Neural crest cell (in vitro differentiated cells): ENCODE data around the gene LMLN. TPM values are rescaled to one million over a fixed set of nuclear protein-coding genes. Genes with fewer than 3 reads are reported as not detected.
"Not testable (repeated sequence)": the region's sequence is repeated elsewhere in the genome, so short reads cannot be mapped to it uniquely, and the experiment has no call there.

Experiments
- DNase-seq: peaks from one replicate; pipeline ENCODE4 v3.0.0; 2021; ENCODE audit warnings: low read depth, mixed read lengths, low spot score
- H3K27ac Mint-ChIP-seq: one replicate; pipeline ENCODE4 v1.8.0; 2021; ENCODE audit warnings: mild to moderate bottlenecking, mixed read lengths; ENCODE audit not compliant: unreplicated experiment
- H3K27me3 Mint-ChIP-seq: 2 replicates; pipeline ENCODE4 v1.8.0; 2021; ENCODE audit warnings: low read depth, mild to moderate bottlenecking, mixed read lengths
- H3K36me3 Mint-ChIP-seq: 2 replicates; pipeline ENCODE4 v1.8.0; 2021; ENCODE audit warnings: low read depth, mild to moderate bottlenecking, mixed read lengths
- H3K4me1 Mint-ChIP-seq: 2 replicates; pipeline ENCODE4 v1.8.0; 2021; ENCODE audit warnings: mixed read lengths
- H3K4me3 Mint-ChIP-seq: one replicate; pipeline ENCODE4 v1.8.0; 2021; ENCODE audit warnings: mild to moderate bottlenecking, mixed read lengths
- H3K9me3 Mint-ChIP-seq: 2 replicates; pipeline ENCODE4 v1.8.0; 2021; ENCODE audit warnings: mixed read lengths
- total RNA-seq: library from RNA; stranded (reverse); gene quantifications from 2 replicates; pipeline ENCODE4 v1.2.1, GENCODE V29; 2021
- TF ChIP-seq, protein P1 (sequence below): fragments of 200-600 bp; sonication (generic); conservative IDR thresholded peaks from 2 replicates; pipeline ENCODE4 v1.5.0; 2021; ENCODE audit warnings: antibody characterized with exemption, mild to moderate bottlenecking

LMLN gene
- total RNA-seq, 1 donor from 2014 or later: 9.6 TPM

DNA sequence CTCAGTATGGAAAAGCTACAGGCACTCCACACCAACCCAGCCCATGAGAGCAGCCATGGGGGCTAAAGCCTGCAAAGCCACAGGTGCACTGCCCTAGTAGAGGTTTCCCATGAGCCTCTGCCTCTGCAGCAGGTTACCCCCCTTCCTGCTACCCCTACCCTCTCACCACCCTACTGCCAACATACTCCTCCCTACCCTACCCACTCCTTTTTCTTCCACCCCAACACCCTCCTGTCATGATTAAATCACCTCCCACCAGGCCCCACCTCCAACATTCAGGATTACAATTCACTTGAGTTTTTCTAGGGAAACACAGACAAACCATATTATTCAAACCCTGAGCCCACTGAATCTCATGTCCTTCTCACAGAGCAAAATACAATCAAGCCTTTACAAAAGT lies 88.4 kb downstream of the LMLN start:
- TF ChIP-seq, protein P1, sequence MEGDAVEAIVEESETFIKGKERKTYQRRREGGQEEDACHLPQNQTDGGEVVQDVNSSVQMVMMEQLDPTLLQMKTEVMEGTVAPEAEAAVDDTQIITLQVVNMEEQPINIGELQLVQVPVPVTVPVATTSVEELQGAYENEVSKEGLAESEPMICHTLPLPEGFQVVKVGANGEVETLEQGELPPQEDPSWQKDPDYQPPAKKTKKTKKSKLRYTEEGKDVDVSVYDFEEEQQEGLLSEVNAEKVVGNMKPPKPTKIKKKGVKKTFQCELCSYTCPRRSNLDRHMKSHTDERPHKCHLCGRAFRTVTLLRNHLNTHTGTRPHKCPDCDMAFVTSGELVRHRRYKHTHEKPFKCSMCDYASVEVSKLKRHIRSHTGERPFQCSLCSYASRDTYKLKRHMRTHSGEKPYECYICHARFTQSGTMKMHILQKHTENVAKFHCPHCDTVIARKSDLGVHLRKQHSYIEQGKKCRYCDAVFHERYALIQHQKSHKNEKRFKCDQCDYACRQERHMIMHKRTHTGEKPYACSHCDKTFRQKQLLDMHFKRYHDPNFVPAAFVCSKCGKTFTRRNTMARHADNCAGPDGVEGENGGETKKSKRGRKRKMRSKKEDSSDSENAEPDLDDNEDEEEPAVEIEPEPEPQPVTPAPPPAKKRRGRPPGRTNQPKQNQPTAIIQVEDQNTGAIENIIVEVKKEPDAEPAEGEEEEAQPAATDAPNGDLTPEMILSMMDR: no peak
- H3K27ac Mint-ChIP-seq: no peak overlapping the region
- H3K27me3 Mint-ChIP-seq: no peaks in the 10 kb centered on the region
- no peak overlapping the region for H3K4me3 Mint-ChIP-seq
- DNase-seq: no peak
- H3K36me3 Mint-ChIP-seq: peaks cover 8% of the 10 kb centered on the region
- H3K4me1 Mint-ChIP-seq: no peaks in the 10 kb centered on the region
- peaks cover 5% of the 10 kb centered on the region for H3K9me3 Mint-ChIP-seq

DNA sequence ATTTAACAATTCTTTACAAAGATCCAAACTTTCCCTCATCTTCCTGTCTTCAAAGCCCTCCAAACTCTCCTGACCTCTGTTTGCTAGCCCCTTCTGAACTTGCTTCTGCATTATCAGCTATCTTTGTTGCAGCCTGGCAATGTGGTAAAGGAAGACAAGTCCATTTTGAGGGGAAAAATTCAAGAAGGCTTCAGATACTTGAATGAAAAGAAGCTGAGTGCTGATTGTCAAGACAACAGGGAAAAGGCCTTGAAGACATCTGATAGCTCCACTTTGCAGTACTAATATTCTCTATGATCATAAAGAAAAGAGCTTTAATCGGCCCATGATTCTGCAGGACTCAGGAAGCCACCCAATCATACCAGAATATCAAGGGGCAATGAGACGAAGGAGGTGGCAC lies 91.8 kb downstream of the LMLN start:
- Mint-ChIP-seq H3K36me3 (peaks cover 8% of the 10 kb centered on the region), H3K4me3 (no peak overlapping the region), H3K4me1 (no peaks in the 10 kb centered on the region), H3K27ac (no peak overlapping the region), H3K9me3 (peaks cover 5% of the 10 kb centered on the region), H3K27me3 (no peaks in the 10 kb centered on the region)
- DNase-seq: no peak
- TF ChIP-seq, protein P1: no peak

DNA sequence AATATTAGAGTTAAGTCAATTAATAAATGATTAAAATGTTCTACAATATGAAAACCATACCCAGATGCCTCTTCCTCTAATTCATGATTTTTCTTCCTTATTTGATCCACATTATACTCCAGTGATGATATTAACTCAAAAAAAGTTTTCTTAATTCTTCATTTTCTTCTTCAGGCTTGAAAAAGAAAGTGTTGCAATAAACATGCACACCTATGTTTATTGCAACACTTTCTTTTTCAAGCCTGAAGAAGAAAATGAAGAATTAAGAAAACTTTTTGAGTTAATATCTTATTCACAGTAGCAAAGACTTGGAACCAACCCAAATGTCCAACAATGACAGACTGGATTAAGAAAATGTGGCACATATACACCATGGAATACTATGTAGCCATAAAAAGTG lies 93.4 kb downstream of the LMLN start:
- not testable (repeated sequence) for H3K4me1 Mint-ChIP-seq, H3K27ac Mint-ChIP-seq, H3K4me3 Mint-ChIP-seq, H3K9me3 Mint-ChIP-seq, H3K27me3 Mint-ChIP-seq, DNase-seq
- H3K36me3 Mint-ChIP-seq: peaks cover 11% of the 10 kb centered on the region

DNA sequence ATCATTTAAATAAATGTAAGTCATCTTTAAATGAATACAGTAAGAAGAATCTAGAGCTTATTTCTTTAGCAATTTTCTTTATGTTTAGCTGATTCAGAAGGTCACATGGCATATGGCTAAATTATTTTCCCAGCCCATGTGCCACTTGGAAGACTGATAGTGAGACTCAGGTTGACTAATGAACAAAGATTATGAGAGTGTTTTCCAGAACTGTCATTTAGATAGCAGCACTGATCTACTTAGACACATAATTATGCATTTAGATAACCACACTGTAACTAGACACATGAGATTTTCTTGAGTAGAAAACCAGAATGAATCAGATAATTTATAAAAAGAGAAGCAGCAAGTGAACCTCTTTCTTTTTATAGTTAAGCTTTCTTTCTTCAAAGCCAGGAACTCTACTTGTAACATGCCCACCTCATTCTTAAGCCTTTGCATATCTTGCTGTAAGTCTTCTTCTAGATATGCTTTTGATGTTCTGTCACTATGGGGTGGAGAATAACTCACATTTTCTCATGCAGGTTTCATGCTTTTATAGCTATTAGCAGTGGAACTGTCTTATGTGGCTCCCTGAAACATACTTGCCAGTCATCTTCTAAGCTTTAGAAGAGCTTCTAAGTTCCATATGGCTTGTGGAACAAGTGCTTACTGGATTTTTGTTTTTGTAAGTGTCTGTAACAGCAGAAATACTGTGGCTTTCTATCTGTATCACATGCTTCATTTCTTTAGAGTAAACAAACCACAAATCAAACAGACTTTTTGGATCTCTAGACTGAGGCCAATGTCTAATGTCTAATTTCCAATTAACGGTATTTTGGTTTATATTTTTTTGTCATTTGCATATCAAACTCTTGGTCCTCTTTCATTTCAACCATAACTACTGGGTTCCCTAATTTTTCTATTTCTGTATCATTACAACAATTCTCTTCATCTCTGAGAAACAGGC lies 101.4 kb downstream of the LMLN start:
- H3K36me3 Mint-ChIP-seq: peaks cover 3% of the 10 kb centered on the region
- no peak overlapping the region for H3K4me3 Mint-ChIP-seq
- no peak for DNase-seq
- TF ChIP-seq, protein P1: no peak
- no peaks in the 10 kb centered on the region for H3K4me1 Mint-ChIP-seq
- peaks cover 6% of the 10 kb centered on the region for H3K27me3 Mint-ChIP-seq
- H3K9me3 Mint-ChIP-seq: peaks cover 4% of the 10 kb centered on the region
- no peak overlapping the region for H3K27ac Mint-ChIP-seq

DNA sequence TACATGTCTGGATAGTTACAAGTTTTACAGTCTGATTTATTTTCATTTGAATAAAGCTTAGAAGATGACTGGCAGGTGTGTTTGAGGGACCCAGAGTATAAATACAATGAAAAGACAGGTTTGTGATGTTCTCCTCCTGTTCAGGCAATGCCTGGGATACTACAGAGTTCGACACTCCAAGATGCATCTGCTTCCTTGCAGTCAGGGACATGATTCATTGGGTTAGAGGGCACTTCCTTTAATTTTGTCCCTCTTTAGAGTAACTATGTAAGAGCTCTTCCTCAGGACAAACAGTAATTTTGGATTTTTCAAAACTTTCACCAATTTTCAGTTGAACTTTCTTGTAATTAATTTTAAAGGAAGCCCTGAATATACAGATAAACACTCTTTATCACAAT lies 102.0 kb downstream of the LMLN start:
- TF ChIP-seq, protein P1: no peak
- Mint-ChIP-seq H3K4me1 (no peaks in the 10 kb centered on the region), H3K27me3 (peaks cover 5% of the 10 kb centered on the region), H3K4me3 (no peak overlapping the region), H3K27ac (no peak overlapping the region), H3K36me3 (peaks cover under 1% of the 10 kb centered on the region), H3K9me3 (peaks cover 2% of the 10 kb centered on the region)
- DNase-seq: no peak

DNA sequence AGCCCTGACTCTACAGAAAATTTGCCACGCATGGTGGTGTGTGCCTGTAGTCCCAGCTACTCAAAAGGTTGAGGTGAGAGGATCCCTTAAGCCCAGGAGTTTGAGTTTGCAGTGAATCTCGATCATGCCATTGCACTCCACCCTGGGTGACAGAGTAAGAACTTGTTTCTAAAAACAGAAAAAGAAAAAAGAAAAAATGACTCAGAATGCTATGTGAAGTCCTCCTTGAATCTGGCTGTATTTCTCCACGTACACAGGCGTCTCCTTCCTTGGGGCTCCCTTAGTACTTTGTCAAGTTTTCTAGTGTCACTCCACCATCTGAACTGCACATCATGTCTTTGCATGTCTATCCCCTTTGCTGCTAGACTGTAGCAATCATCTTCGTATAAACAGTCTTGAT lies 104.4 kb downstream of the LMLN start:
- H3K27me3 Mint-ChIP-seq: peaks cover 3% of the 10 kb centered on the region
- H3K4me1 Mint-ChIP-seq: no peaks in the 10 kb centered on the region
- H3K9me3 Mint-ChIP-seq: no peaks in the 10 kb centered on the region
- no peaks in the 10 kb centered on the region for H3K36me3 Mint-ChIP-seq
- TF ChIP-seq, protein P1: no peak
- no peak overlapping the region for H3K27ac Mint-ChIP-seq
- H3K4me3 Mint-ChIP-seq: no peak overlapping the region
- DNase-seq: no peak
